Thyroid gland (tissue), 4 donors: ENCODE measurements around the gene CDKN2C.

Experiments used
- POLR2A ChIP-seq, 2 donors: fragments of 450-650 bp; IDR thresholded peaks; one replicate each; pipeline ENCODE4 v1.6.1; 2017; ENCODE audit warnings: antibody characterized with exemption in 2 of 2, mild to moderate bottlenecking in 2 of 2, moderate library complexity in 1 of 2
- TF ChIP-seq, protein P1 (sequence below), 6 experiments: fragments of 200-600 bp in 3 of 6; fragments of 450-650 bp in 3 of 6; sonication (generic) in 3 of 6; IDR thresholded peaks; one replicate each; pipeline ENCODE4 v1.5.1; 2016 to 2019; ENCODE audit warnings: antibody characterized with exemption in 6 of 6, mild to moderate bottlenecking in 2 of 6, inconsistent platforms in 1 of 6, moderate library complexity in 1 of 6

DNA sequence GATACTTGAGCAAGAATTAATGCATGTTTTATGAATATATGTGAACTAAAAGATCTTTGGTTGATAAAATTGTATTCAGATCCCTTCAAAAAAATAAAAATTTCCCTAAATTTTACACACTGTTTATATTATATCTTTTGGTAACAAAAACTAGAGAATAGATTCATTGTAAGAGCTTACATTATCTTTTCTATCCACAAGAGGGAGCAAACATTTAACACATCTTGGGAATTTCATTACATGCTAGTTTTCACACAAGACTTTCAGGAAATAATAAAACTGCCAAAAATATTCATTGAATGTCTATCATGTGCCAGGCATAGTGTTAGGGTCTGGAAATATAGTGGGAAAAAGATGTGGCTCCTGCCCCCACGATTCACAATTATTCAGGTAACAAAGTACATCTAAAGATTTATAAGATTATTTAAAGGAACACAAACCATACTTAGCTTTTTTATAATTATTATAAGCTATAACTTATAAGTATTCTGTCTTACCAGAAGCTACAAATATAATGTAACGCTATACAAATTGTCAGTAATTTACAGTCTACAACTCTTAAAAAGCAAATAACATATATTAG lies 40.6 kb upstream of the CDKN2C start:
- TF ChIP-seq, protein P1, sequence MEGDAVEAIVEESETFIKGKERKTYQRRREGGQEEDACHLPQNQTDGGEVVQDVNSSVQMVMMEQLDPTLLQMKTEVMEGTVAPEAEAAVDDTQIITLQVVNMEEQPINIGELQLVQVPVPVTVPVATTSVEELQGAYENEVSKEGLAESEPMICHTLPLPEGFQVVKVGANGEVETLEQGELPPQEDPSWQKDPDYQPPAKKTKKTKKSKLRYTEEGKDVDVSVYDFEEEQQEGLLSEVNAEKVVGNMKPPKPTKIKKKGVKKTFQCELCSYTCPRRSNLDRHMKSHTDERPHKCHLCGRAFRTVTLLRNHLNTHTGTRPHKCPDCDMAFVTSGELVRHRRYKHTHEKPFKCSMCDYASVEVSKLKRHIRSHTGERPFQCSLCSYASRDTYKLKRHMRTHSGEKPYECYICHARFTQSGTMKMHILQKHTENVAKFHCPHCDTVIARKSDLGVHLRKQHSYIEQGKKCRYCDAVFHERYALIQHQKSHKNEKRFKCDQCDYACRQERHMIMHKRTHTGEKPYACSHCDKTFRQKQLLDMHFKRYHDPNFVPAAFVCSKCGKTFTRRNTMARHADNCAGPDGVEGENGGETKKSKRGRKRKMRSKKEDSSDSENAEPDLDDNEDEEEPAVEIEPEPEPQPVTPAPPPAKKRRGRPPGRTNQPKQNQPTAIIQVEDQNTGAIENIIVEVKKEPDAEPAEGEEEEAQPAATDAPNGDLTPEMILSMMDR (IDR thresholded peaks at IDR 0.05), result peak in 4 of 6 experiments; percentile 46 to 62 (median 58)
- TF ChIP-seq POLR2A (IDR thresholded peaks at IDR 0.05), result no peak
